GM21367 (cell line): Measurements from ENCODE around the gene DMXL1.
"Not testable (repeated sequence)": the region's sequence is repeated elsewhere in the genome, so short reads cannot be mapped to it uniquely, and the experiment has no call there.

ENCODE experiments used
- ATAC-seq: cut with Tn5 transposase; IDR thresholded peaks from one replicate; pipeline ENCODE4 v1.9.1; 2021; ENCODE audit not compliant: unreplicated experiment

DMXL1 gene

DNA sequence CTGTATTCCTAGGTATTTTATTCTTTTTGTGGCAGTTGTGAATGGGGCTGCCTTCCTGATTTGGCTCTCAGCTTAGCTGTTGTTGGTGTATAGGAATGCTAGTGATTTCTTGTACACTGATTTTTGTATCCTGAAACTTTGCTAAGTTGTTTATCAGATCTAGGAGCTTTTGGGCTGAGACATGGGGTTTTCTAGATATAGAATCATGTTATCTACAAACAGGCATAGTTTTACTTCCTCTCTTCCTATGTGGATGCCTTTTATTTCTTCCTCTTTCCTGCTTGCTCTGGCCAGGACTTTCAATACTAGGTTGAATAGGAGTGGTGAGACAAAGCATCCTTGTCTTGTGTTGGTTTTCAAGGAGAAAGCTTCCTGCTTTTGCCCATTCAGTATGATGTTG, 129.9 kb downstream of the DMXL1 start:
- no peak for ATAC-seq

DNA sequence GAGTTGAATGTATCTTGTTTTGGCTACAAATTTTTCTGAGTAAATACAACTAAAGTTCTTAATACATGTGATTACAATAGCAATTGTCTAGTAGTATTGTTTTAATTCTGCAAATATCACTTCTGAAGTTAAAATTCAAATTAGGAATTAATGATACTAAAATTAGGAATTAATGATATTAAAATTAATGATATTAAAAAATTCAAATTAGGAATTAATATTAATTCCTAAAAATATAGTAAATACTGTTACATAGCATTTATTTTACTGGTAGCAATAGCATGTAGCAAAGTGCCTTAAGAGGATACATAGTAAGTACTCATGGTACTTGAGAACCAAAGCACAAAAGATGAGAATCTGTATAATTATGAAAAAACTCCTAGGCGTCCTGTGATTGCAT, 136.2 kb downstream of the DMXL1 start:
- no peak for ATAC-seq

DNA sequence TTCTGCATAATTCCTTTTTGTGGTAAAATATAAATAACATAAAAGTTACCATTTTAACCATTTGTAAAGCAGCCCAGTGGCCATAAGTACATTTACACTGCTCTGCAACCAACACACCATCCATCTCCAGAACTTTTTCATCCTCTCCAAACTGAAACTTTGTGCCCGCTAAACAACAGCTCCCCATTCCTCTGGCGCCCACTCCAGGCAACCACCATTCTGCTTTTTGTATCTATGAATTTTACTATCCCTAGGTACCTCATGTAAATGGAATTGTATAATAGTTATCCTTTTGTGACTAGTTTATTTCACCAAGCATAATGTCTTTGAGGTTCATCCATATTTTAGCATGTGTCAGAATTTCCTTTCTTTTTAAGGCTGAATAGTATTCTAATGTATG, 141.1 kb downstream of the DMXL1 start:
- no peak for ATAC-seq

DNA sequence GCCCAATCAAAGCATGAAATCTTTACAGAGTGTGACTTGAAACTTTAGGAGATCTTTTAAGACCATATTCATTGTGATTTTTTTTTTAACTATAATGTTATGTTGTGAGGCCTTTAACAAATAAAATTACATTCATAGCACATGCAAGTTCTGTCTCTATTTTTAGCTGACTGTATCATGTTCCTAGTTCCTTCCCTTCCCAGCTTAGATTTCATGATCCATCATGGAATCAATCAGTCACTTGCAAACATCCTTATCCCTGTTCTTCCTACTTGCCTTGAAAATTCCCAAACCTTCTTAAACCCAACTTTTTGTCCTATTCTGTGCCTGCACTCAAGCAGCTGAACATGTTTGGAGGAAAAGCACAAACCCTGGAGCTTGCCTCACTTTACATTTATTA, 141.8 kb downstream of the DMXL1 start:
- ATAC-seq, result no peak

DNA sequence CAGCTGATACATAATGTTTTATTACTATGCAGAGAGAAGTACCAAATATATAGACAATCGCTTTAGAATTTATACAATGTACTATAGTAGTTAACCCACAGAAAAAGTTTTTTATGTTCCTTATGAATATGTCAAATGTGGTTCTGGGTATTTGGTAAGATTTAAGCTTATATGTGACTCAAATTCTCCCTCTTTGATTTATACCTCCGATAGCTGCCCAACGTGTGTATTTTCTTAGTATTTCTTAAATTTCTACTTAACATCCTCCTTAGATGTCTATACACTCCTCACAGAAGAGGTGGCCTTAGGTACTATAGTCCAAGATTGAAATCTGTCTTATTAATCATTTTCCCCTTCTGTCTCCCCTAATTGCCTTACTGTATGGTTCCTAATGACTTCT, 146.3 kb downstream of the DMXL1 start:
- ATAC-seq, result no peak

DNA sequence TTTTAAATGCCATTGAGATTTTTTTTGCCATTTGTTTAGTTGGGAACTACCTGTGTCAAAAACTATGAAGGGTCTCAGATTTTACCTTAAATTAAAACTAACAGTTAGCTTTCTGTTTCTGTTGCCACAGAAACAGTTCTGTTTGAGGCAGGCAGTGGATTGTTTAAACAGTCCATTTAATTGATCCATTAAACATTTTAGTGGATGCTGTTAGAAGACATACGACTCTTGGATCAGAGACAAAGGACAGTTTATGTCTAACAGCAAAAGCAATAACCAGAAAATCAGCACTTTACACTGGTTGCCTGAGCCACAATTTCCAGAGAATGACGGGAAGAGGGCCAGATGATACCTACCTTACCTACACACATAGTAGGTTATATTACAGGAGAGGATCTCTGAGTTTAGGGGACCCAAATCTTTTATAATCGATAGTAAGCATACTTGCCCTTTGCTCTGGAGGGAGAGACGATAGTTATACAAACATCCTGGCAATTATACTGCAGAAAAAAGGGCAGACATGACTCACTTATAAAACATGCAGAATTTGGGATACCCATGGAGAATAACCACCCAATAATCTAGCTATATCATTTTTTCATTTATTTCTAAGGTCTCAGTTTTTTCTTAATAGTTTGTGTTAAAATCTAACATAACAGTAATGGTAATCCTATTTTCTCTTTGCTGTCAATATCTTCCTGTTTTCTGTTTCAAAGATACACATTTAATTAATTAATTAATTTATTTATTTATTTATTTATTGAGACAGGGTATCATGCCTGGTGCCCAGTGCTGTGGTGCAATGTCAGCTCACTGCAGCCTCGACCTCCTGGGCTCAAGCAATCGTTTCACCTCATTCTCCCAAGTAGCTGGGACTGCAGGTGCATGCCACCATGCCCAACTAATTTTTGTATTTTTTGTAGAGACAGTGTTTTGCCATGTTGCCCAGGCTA, 148.2 kb downstream of the DMXL1 start:
- ATAC-seq, result no peak

DNA sequence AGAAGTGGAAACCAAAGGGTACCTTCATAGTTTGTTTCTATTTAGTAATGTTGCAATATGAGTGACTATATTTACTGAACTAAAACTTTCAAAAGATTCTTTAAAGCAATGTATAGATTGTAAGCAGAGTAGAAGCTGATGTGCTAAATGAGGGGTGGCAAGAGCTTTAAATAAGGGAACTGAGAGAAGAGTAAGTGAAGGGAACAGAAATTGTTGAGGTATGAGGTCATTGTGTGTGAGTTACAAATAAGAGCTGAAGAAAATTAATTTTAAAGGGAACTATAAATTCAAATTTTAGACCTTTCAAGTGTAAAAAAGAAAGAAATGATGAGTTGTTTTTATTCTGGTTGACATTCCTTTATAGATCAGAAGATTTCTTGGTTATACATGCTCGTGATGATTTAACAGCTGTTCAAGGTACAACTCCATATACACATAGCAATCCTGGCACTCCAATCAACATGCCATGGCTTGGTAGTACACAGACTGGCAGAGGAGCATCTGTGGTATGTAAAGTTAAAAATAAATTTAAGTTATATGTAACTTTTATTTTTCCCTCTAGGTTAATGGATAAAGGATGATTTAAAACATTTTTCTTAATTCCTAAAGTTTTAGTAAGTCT, 149.8 kb downstream of the DMXL1 start:
- peak; percentile 89 for ATAC-seq

DNA sequence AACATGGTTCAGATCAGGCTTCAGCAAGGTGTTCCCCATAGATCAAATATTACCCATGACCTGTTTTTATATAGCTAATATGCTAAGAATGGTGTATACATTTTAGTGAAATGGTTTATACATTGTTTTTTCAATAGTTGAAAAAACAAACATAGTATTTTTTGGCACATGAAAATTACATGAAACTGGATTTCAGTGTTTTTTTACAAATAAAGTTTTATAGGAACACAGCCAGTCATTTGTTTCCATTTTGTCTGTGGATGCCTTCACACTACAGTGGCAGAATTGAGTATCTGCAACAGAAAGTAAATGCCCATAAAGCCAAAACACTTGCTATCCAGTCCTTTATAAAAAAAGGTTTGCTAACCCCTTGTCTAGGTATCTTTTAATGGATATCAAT, 150.4 kb downstream of the DMXL1 start:
- no peak for ATAC-seq

DNA sequence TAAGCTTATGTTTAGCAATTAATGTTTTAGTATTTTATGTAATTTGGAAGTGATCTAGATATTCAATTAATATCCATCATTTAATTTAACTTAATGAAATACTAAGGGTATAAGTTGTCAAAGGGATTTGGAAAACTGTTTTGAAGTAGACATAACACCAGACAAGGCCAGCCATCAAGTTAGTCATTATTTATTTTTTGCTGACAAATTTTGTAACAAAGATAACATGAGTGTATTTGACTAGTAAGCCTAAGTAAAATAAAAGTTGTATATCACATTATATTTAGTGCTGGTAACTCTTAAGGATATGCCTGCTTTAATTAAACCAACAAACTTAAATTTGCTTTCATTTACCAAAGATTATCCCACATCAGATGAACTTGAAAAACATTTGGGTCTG, 159.1 kb downstream of the DMXL1 start:
- no peak for ATAC-seq

DNA sequence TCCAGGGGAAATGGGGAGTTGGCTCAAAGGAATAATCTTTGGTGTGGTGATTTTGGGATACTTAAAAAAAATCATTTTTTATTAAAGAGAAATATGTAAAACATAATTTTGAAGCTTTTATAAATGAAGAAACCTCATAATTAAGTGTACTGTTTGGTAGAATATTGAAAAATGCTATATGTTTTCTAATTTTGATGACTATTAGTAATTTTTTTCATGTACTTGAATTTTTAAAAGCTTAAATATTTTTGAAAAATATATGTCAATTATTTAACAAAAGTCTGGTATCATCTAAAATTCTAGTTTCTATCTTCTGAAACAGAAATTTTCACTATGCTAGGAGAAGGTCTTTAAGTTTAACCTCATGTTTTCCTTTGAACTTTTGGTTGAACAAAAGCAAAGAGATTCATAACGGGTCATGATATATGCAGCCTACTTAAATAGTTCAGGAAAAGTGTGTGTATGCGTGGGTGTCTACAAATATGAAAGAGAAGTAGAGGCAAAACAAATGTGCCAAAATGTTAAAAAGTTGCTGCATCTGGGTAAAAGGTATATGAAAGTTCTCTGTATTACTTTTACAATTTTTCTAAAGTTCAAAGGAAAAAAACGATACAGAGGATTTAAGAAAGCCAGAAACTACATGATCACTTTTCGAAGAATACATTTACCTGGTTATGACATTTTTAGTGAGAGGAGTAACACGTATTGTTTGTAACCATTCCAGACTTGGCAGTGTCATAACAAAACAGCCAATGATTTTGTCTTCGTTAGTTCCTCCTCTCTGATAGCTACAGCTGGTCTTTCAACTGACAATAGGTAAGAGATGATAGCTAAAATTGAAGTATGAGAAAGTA, 167.6 kb downstream of the DMXL1 start:
- ATAC-seq, result no peak

DNA sequence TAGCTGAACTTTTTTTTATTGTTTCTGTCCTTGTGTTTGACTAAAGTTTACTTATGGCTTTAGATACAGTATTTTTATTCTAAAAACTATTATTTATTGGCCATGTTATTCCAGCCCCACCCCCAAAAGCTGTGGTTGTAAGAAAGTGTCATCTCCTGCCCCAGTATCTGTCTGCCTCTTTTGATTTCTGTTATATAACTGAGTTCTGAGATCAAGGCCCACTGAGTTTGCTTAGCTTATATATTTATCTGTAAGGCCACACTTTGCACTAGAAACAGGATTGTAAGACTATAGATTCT, 168.2 kb downstream of the DMXL1 start:
- no peak for ATAC-seq

DNA sequence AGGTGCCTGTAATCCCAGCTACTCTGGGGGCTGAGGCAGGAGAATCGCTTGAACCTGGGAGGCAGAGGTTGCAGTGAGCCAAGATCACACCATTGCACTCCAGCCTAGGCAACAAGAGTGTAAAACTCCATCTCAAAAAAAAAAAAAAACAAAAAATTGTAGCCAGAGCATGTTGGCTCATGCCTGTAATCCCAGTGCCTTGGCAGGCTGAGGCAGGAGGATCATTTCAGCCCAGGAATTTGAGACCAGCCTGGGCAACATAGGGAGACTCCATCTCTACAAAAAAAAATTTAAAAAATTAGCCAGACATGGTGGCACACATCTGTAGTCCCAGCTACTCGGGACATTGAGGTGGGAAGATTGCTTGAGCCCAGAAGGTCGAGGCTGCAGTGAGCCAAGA, 168.9 kb downstream of the DMXL1 start:
- ATAC-seq, result not testable (repeated sequence)

DNA sequence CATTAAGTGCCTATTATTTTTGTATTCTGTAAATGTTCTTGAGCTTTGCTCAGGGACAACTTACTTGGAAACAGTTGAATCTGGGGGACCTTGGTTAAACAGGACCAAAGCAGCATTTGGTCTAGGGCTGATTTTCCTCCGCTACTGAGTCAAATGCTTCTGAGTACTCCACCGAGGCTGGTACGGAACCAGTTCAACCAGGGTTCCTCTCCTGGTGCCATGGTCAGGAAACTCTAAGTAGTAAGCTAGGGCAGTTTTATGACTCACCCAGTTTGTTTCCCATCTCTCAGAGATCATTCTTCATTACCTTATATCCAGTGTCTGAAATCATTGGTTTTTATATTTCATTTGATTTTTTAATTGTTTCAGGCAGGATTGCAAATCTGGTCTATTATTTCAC, 173.0 kb downstream of the DMXL1 start:
- no peak for ATAC-seq

DNA sequence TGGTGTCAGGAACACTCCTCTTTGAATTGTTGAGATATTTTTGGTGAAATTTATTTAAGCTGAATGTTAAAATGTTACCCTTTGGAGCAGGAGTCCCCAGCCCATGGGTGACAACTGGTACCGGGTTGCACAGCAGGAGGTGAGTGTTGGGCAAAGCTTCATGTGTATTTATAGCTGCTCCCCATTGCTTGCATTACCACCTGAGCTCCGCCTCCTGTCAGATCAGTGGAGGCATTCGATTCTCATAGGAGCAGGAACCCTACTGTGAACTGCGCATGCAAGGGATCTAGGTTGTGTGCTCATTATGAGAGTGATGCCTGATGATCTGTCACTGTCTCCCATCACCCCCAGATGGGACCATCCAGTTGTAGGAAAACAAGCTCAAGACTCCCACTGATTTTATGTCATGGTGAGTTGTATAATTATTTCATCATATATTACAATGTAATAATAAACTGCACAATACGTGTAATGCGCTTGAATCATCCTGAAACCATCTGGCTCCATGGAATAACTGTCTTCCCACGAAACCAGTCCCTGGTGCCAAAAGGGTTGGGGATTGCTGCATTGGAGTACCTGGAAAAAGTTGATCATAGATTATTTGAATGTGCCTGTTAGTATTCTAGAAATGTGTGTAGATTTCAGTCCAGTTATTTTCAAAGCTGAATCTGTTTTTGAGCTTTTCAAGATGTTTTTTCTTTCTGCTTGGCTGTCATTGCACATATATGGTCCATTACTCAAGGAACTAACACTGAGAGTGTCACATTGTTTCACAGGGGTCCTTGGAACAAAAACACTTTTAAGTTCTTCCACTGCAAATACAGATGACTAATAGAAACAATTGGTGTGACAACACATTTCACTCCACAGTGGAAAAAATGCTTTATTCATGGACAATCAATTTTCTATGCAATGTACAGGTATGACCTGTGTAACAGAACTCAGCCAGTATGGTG, 180.3 kb downstream of the DMXL1 start:
- ATAC-seq, result no peak

DNA sequence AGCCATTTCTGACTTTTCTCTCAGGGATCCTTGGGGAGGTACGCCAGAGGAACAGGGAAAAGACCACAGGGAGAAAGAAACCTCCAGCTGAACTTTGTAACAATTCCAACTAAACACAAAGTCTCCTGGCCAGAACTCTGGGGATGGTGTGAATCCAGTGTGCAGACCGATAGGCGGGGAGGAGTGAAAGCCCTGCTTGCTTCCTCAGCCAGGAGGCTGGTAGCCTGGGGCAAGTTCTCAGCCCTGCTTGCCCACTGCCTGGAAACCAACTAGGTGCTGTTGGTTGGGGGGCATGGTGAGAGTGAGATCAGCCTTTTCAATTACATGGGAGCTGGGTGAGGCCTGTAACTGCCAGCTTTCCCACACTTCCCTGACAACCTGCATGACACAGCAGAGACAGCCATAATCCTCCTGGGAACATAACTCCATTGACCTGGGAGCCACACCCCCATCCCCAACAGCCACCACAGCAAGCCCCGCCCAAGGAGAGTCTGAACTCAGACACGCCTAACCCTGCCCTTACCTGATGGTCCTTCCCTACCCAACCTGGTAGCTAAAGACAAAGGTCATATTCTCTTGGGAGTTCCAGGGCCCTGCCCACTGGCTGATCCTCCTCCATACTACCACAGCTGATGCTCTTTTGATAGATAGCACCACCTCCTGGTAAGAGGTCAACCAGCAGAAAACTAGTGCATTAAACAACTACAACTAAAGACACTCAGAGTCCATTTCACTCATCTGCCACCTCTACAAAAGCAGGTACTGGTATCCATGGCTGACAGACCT, 184.9 kb downstream of the DMXL1 start:
- no peak for ATAC-seq

DNA sequence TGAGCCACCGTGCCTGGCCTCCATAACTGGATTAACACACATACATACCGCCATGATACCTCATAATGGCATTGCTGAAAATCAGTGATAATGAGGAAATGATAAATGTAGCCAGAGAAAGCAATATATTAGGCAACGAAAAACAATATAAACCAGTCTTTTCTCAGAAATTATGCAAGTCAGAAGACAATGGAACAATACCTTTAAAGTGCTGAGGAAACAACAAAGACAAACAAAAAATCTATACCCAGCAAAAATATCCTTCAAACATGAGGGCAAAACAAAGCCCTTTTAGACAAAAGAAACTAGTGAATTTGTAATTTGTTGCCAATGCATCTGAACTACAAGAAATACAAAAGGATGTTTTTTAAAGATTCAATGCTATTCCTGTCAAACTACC, 186.7 kb downstream of the DMXL1 start:
- no peak for ATAC-seq

DNA sequence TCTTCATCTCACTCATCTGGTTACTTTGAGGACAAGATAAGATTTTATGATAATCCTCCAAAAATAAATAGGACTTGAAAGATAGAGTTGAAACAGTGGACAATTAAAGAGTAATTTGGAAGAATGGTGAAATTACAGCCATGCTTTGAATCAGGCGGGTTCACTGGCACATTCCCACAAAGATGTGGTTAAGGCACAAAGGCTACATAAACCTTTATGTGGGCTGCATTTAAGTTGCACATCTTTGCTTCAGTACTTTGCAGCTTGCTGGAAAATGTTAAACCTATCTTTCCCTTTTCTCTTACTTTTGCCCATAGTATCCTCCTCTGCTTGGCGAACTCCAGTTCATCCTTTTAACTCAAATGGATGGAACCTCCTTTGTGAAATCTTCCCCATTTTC, 192.8 kb downstream of the DMXL1 start:
- no peak for ATAC-seq

DNA sequence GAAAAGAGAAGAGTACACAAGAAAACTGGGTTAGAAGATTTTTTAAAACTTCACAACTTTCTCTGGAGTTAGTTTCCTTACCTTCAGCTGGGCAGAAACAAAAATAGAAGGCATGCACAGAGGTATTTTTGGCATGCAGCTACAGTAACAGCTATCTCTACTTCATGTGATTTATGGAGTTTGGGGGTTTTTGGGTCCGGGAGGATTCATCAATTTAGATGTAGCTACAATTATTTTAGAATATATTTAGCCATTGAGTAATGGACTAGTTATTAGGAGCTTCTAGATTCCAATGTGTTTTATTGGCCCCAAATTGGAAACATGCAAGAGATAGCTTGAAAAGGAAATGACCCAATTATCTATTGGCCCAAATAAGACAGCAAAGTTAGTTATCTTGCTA, 193.3 kb downstream of the DMXL1 start:
- ATAC-seq, result no peak

DNA sequence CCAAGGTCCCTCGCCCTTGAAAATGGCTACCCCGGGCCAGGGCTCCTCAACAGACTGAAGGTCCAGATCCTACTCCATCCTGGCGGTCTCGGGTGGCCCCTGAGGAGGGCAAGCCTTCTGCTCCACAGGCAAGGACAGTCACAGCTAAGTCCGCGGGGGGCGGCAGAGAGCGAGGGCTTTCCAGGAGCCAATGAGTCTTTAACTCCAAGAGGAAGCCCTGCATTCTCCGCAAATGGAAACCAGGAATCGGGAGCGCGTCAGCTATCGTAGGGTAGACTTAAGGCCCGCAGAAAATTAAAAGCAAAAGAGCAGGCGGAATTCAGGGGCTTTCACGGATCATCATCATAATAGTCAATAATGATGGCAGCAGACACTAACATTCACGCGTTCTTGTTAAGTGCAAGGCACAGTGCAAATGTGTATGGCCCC, 197.1 kb downstream of the DMXL1 start:
- peak; percentile 66 for ATAC-seq
